ENCODE results near the gene SART1.
"Not testable (repeated sequence)": the region's sequence is repeated elsewhere in the genome, so short reads cannot be mapped to it uniquely, and the experiment has no call there.

Gene SART1

GRCh38 chr11:65937766-65938165 lies 23.8 kb upstream of the SART1 start:
- no peak for DNase-seq

- no peak for DNase-seq
Measured at GRCh38 chr11:65941720-65942310, 19.7 kb upstream of the SART1 start.

- no peak for DNase-seq
Measured at GRCh38 chr11:65942531-65942930, 19.0 kb upstream of the SART1 start.

- DNase-seq = no peak
Measured at GRCh38 chr11:65944191-65944590, 17.3 kb upstream of the SART1 start.

GRCh38 chr11:65944767-65945166 lies 16.8 kb upstream of the SART1 start:
- no peak for DNase-seq

GRCh38 chr11:65945430-65945911 lies 16.1 kb upstream of the SART1 start, which contains the start of gene TSGA10IP:
Gene TSGA10IP (plus strand): TSS chr11:65945480. CDS start chr11:65945676, 196 bp downstream.
- DNase-seq = no peak

GRCh38 chr11:65945941-65946558 lies 15.5 kb upstream of the SART1 start:
- DNase-seq = no peak

GRCh38 chr11:65946655-65947054 lies 14.9 kb upstream of the SART1 start:
- no peak for DNase-seq

GRCh38 chr11:65947133-65947532 lies 14.4 kb upstream of the SART1 start:
- no peak for DNase-seq

GRCh38 chr11:65947603-65948125 lies 13.9 kb upstream of the SART1 start:
- DNase-seq = no peak

- not testable (repeated sequence) for DNase-seq
Measured at GRCh38 chr11:65950711-65951110, 10.8 kb upstream of the SART1 start.

GRCh38 chr11:65951641-65952040 lies 9.9 kb upstream of the SART1 start:
- not testable (repeated sequence) for DNase-seq

GRCh38 chr11:65952052-65952521 lies 9.4 kb upstream of the SART1 start:
- no peak for DNase-seq

- DNase-seq = no peak
Measured at GRCh38 chr11:65953471-65953870, 8.1 kb upstream of the SART1 start.

GRCh38 chr11:65954771-65955170 lies 6.8 kb upstream of the SART1 start:
- no peak for DNase-seq

- no peak for DNase-seq
Measured at GRCh38 chr11:65958291-65958690, 3.2 kb upstream of the SART1 start.

GRCh38 chr11:65958774-65959420 lies 2.6 kb upstream of the SART1 start:
- DNase-seq = no peak

- no peak for DNase-seq
Measured at GRCh38 chr11:65960824-65961266, 689 bp upstream of the SART1 start.

- no peak for DNase-seq
Measured at GRCh38 chr11:65962141-65962564, 619 bp downstream of the SART1 start.

- DNase-seq = no peak
Measured at GRCh38 chr11:65964906-65965305, 3.4 kb downstream of the SART1 start.

- no peak for DNase-seq
Measured at GRCh38 chr11:65965986-65966762, 4.6 kb downstream of the SART1 start.

- DNase-seq = no peak
Measured at GRCh38 chr11:65967329-65967934, 5.9 kb downstream of the SART1 start.

All from SHP77 treated with DMSO at 0.1 percent for 48 hours (cell line).